NCI-H1436 treated with DMSO at 0.1 percent for 48 hours (cell line): Measurements from ENCODE around the gene SPACA4.
"Not testable (repeated sequence)": the region's sequence is repeated elsewhere in the genome, so short reads cannot be mapped to it uniquely, and the experiment has no call there.

Experiments
- DNase-seq: peaks from one replicate; lab custom pipeline; 2025; lab: John Stamatoyannopoulos, UW

Gene SPACA4

GRCh38 chr19:48606463-48607358 is at the start of gene SPACA4:
Gene SPACA4 (plus strand): TSS chr19:48606742. CDS start chr19:48606979, 237 bp downstream.
- no peak for DNase-seq

GRCh38 chr19:48556825-48557224 is 49.7 kb upstream of the SPACA4 start:
- DNase-seq, result no peak

- DNase-seq, result no peak
Observed at GRCh38 chr19:48558018-48558684, 48.4 kb upstream of the SPACA4 start.

GRCh38 chr19:48560095-48560530 is 46.4 kb upstream of the SPACA4 start:
- DNase-seq, result no peak

- DNase-seq, result no peak
Observed at GRCh38 chr19:48561412-48561811, 45.1 kb upstream of the SPACA4 start.

- DNase-seq, result no peak
Observed at GRCh38 chr19:48565090-48565489, 41.5 kb upstream of the SPACA4 start.

- no peak for DNase-seq
Observed at GRCh38 chr19:48568345-48568886, 38.1 kb upstream of the SPACA4 start.

GRCh38 chr19:48569814-48570213 is 36.7 kb upstream of the SPACA4 start:
- no peak for DNase-seq

GRCh38 chr19:48571378-48572162 is 35.0 kb upstream of the SPACA4 start:
- no peak for DNase-seq

GRCh38 chr19:48573163-48573505 is 33.4 kb upstream of the SPACA4 start:
- no peak for DNase-seq

GRCh38 chr19:48575931-48576622 is 30.5 kb upstream of the SPACA4 start:
- DNase-seq, result no peak

- not testable (repeated sequence) for DNase-seq
Observed at GRCh38 chr19:48577908-48578307, 28.6 kb upstream of the SPACA4 start.

- no peak for DNase-seq
Observed at GRCh38 chr19:48578891-48579290, 27.7 kb upstream of the SPACA4 start.

GRCh38 chr19:48582168-48582567 is 24.4 kb upstream of the SPACA4 start:
- DNase-seq, result no peak

- DNase-seq, result no peak
Observed at GRCh38 chr19:48587387-48587786, 19.2 kb upstream of the SPACA4 start.

GRCh38 chr19:48588670-48589401 is 17.7 kb upstream of the SPACA4 start:
- DNase-seq, result no peak

GRCh38 chr19:48591021-48591420 is 15.5 kb upstream of the SPACA4 start:
- no peak for DNase-seq

- DNase-seq, result no peak
Observed at GRCh38 chr19:48595171-48595570, 11.4 kb upstream of the SPACA4 start.

GRCh38 chr19:48595833-48596232 is 10.7 kb upstream of the SPACA4 start:
- no peak for DNase-seq

GRCh38 chr19:48596237-48596636 is 10.3 kb upstream of the SPACA4 start:
- no peak for DNase-seq
